HL-60/S4 (cell line): ENCODE data around the gene PSMB11.
"Not testable (repeated sequence)": the region's sequence is repeated elsewhere in the genome, so short reads cannot be mapped to it uniquely, and the experiment has no call there.

ENCODE experiments used
- in situ Hi-C: fragments of 300-500 bp; cut with MboI; formaldehyde crosslinking; loops from 2 replicates; pipeline ENCODE4 v1.14.3; 2022; ENCODE audit warnings: low sequenced_read_pairs

Gene PSMB11

DNA sequence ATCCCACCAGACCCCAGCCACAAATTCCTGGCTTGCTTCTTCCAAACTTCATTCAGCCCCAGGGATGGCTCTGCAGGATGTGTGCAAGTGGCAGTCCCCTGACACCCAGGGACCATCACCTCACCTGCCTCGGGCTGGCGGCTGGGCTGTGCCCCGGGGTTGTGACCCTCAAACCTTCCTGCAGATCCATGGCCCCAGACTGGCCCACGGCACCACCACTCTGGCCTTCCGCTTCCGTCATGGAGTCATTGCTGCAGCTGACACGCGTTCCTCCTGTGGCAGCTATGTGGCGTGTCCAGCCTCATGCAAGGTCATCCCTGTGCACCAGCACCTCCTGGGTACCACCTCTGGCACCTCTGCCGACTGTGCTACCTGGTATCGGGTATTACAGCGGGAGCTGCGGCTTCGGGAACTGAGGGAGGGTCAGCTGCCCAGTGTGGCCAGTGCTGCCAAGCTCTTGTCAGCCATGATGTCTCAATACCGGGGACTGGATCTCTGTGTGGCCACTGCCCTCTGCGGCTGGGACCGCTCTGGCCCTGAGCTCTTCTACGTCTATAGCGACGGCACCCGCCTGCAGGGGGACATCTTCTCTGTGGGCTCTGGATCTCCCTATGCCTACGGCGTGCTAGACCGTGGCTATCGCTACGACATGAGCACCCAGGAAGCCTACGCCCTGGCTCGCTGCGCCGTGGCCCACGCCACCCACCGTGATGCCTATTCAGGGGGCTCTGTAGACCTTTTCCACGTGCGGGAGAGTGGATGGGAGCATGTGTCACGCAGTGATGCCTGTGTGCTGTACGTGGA lies at the start of gene PSMB11:
TSS of gene PSMB11 (plus strand) at position 51 of the 804 bp plus-strand sequence. CDS start at position 65, 14 bp downstream.
- in situ Hi-C loops = no loop called here

DNA sequence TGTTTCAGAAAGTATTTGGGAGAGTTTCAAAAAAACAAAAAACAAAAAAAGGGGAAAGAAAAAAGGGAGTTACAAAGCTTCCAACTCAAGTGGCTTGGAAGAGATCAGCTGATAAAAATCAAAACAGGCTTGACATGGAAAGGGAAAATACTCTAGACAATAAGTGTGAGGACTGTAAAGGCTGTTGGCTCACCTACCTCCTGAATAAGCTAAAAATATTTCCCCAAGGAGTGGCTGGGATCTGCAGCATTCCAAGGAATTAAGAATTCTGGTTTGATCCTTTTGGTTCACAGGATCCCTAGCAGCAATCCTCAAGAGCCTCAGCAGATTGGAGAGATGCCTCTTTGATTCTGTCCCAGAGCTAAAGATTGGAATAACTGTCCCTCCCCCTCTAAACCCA lies 48.5 kb upstream of the PSMB11 start:
- in situ Hi-C loops = loop anchor here (5.0 kb wide), 1 partner anchor 69 kb away; no protein-coding TSS in a partner anchor

DNA sequence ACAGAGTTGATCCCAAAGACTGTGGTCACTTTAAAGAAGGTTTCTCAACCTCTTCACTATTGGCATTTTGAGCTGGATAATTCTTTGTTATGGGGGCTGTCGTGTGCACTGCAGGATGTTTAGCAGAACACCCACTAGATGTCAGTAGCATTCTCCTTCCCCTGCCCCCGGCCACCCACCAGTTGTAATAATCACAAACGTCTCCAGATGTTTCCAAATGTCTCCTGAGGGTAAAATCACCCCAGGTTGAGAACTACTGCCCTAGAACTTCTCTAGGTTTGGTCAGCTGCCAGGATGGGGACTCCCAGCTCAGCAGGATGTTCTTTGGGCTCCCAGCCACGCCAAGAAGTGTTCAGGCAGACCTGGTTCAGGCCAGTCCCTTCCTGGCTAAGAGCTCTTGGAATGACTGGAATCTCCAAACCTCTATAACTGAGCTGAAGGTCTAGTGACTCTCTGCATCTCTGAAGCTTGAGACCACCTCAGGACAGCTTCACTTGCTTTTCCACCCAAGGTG lies 47.2 kb upstream of the PSMB11 start:
- in situ Hi-C loops = loop anchor here (5.0 kb wide), 1 partner anchor 67 kb away; no protein-coding TSS in a partner anchor

GRCh38 chr14:22995889-22996625 lies 46.0 kb upstream of the PSMB11 start:
- in situ Hi-C loops = no loop called here

DNA sequence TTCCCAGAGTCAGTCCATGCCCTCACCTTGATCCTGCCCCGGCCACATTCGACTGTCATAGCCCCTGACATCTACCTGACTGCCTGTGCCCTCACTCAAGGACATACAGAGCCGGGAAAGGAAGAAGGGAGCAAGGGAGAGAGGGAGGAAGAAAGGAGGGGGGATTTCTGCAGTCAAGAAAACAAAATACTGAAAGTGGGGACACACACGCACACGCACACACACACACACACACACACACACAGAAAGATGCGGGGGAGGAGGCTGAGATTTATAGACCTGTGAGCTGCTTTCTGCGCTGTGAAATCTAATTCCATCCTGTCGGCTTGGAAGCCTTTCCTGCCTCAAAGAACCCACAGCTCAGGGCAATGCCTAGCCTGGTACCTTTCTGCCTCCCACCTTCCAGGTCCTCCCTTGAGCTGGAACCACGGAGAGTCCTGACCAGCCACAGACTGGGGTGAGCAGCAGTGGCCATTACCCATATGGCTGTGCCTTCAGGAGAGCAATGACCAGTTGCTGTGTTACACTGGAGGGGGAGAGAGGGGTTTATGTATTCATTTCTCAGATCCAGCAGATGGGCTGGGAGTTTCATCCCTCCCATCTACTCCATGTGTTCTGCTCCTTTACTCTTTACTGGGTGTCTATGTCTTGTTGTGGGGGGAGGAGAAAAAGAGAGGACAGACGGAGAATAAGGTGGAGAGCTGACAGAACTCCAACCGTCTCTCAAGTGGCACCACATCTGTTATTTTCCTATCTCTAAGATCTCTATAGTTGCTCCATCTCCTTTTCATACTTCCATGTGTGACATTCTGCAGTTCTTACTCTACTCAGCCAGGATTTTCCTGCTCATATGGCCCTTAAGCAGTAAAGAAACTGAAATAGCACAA lies 45.0 kb upstream of the PSMB11 start:
- in situ Hi-C loops = no loop called here

DNA sequence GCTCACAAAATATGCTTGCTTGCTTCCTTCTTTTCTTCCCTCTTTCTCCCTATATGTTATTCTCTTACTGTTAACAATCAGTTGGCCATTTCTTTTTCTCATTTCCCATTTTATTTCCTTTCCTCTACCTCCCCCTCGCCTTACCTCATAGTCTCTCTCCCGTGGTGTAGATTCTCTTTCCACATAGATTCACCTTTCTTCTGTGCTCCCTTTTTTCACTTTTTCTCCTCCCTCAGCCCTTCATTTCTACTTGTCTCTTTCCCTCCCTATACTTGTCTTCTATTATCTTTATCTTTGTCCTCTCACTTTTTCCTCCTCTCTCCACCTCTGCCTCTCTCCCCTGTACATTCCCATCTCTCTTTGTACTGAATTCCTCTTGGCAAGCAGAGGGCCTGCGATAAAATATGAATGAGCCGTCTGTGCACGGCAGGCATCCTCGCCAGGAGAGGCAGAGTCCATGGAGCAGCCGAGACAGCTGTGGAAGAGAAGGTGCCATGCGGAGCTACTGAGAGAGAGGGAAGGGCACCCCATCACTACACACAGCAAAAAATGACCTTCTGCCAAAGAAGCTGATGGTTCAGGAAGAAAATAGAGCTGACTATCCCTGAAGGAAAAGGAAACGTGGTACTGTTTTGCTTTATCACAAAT lies 44.2 kb upstream of the PSMB11 start:
- in situ Hi-C loops = no loop called here

DNA sequence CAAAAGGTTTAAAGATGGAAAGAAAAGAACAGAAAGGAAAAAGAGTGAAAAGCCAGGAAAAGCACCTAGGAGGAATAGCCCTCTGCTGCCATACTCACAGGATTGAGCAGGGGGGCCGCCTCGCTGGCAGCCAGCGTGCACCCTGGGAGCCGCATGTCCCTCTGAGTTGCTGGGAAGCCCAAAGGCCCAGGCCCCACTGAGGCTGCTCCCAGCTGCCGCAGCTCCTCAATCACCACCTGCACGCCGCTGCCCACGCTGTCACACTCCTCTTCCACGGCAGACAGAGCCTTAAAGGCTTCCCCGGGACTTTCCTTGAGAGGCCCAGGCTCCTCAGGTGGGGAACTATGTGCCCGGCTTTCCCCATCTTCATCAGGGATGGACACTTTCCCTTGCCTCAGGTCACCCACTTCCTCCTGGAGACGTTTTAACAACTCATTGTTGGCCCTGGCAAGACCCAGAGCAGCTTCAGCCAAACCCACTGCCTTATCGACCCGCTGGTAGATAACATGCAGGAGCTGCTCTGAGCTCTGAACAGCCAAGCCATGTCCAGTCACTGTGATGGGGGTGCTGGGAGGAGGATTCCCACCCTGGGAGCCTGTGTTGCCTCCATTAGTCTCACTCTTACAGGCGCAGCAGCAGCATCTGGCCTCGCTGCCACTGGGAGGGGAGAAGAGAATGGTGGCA lies 43.5 kb upstream of the PSMB11 start:
- in situ Hi-C loops = no loop called here

DNA sequence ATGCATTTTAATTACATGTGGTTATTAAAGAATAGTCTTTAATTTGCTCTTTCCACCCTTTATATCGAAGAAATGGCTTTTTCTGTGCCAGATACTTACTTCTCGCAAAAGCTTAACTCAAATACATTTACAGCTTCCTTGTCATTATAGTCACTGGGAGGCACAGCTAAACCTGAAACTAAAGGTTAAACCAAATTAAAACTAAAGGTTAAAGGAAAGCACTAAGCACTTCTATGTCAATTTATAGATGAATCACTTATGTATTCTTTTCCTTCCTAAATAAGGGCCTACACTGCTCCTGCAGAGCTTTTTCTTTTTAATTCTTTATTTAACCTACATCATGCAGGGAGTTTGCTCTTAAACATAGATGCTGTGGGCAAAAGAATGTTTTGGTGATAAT lies 41.2 kb upstream of the PSMB11 start:
- in situ Hi-C loops = no loop called here

GRCh38 chr14:23002592-23002991 lies 39.4 kb upstream of the PSMB11 start:
- in situ Hi-C loops = no loop called here

DNA sequence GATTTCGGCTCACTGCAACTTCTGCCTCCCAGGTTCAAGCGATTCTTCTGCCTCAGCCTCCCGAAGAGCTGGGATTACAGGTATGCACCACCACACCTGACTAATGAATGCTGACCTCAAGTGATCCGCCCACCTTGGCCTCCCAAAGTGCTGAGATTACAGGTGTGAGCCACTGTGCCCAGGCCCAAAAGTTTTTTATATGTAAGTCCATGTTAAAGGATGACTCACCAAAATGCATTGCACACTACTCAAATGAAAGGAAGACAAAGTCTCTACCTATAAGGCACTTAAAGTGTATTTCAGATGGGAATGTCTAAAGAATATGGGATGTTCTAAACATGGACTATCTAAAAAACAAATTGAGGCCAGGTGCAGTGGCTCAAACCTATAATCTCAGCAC lies 37.7 kb upstream of the PSMB11 start:
- in situ Hi-C loops = not testable (repeated sequence)

DNA sequence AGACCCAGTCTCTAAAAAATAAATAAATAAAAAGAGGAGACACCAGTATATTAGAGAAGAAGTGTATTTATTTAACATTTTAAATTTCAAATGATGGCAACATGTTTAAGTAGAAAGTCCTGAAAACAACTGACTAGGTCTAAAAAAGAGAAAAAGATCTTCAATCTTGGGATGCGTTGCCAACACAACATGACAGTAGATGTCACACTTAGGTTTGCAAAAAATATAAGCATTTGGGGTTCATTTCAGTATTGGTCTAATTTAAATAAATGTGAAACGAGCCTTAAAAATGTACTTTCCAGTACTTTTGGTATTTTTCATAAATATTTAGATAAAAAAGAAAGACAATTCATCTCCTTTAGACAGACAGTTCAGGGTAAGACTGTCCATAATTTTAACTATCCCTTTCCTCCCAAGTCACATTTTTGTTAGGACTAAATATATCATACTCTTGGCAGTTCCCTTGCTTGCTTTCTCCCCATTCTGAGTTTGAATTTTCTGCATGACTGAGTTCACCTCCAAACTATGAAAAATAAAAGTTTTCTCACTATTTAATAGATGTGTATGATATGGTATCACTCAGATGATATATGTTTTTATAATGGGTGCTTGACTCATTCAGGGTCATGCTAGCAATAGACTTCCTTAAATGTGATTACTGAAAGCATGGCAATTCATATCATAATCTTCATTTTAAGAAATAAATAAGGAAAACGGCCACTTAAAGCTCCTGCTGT lies 36.4 kb upstream of the PSMB11 start:
- in situ Hi-C loops = no loop called here

DNA sequence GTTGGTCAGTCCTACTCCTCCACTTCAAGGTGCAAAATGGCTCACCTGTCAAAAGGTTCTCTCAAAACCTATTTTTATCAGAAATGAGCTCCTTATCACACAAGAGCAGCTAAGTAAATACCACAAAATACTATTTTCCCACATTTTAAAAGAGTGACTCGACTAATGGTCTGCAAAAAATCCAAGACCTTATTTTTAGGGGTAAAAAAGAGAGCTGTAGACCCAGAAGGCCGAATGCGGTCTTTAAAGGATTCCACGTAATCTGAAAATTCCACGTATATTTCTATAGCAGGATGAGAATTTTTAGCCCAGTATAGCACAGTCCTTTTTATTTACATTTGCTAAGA lies 35.9 kb upstream of the PSMB11 start:
- in situ Hi-C loops = no loop called here

GRCh38 chr14:23006544-23007419 lies 35.2 kb upstream of the PSMB11 start:
- in situ Hi-C loops = no loop called here

- in situ Hi-C loops = no loop called here
Observed at GRCh38 chr14:23008831-23009230, 33.2 kb upstream of the PSMB11 start.

- in situ Hi-C loops = no loop called here
Observed at GRCh38 chr14:23009483-23009938, 32.5 kb upstream of the PSMB11 start.

DNA sequence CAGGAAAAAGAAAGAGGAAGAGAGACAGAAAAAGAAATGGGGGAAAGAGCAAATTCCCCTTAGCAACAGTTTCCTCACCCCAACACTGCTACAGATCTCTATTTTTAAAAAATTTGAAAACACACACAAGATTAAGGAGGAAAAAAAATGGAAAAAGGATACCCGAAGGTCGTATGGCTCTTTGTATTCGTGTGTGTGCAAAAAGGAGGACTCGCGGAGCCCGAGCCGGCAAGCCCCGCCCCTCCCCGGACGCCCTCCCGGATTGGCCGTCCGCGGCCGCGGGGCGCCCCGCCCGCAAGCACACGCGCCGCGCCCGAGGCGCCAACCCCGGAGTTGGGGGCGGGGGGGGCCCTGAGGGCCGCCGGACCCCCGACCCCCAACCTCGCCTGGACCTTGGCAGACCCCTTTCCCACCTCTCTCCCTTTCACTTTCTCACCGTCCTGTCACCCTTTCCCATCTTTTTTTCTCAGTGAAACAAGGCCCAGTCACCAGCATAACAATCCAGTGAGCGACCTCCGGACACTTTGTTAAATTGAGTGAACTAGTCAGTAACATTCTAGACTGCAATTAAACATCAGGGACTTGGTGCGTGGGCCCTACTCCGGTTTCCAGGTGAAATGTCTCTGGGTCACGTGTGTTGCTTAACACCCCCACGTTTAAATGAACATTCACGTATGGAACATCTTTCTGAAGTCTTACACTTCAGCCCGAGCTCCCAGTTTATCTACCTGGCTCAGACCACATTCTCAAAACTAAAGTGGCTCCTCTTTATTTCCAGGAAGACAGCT lies 31.9 kb upstream of the PSMB11 start, which contains the start of gene C14orf93:
TSS of gene C14orf93 (minus strand) at position 205 of the 788 bp plus-strand sequence. CDS start 11,120 bp downstream, outside the sequence.
- in situ Hi-C loops = no loop called here

- in situ Hi-C loops = no loop called here
Observed at GRCh38 chr14:23013054-23013748, 28.8 kb upstream of the PSMB11 start.
